Stimulated activated CD4-positive, alpha-beta T cell treated with anti-CD3 and anti-CD28 coated beads, TNF-alpha, amount 100 ng/mL, for 48 hours (primary cell): ENCODE results near the gene BOLL.
"Not testable (repeated sequence)": the region's sequence is repeated elsewhere in the genome, so short reads cannot be mapped to it uniquely, and the experiment has no call there.

ENCODE experiments used
- DNase-seq, 3 donors: peaks; one replicate each; pipeline ENCODE4 v3.0.0-alpha.2; 2020; ENCODE audit warnings: low read depth in 3 of 3

Gene BOLL

GRCh38 chr2:197784956-197785941 lies at the start of gene BOLL:
BOLL (minus strand) TSS chr2:197785319; CDS start chr2:197781850, 3,469 bp downstream.
- DNase-seq, result no peak

GRCh38 chr2:197834771-197835170 lies 49.7 kb upstream of the BOLL start:
- DNase-seq, result not testable (repeated sequence)

GRCh38 chr2:197828464-197829135 lies 43.5 kb upstream of the BOLL start:
- DNase-seq, result no peak

GRCh38 chr2:197827618-197828017 lies 42.5 kb upstream of the BOLL start:
- DNase-seq, result no peak

- DNase-seq, result no peak
Observed at GRCh38 chr2:197822333-197822732, 37.2 kb upstream of the BOLL start.

GRCh38 chr2:197821550-197822289 lies 36.6 kb upstream of the BOLL start:
- no peak for DNase-seq

GRCh38 chr2:197814526-197814925 lies 29.4 kb upstream of the BOLL start:
- no peak for DNase-seq

GRCh38 chr2:197813093-197813787 lies 28.1 kb upstream of the BOLL start:
- peak in 1 of 3 donors; percentile 6 for DNase-seq

GRCh38 chr2:197810491-197810890 lies 25.4 kb upstream of the BOLL start:
- no peak for DNase-seq

- no peak for DNase-seq
Observed at GRCh38 chr2:197810016-197810415, 24.9 kb upstream of the BOLL start.

- DNase-seq, result no peak
Observed at GRCh38 chr2:197809064-197809463, 23.9 kb upstream of the BOLL start.

- no peak for DNase-seq
Observed at GRCh38 chr2:197805715-197806633, 20.9 kb upstream of the BOLL start.

- DNase-seq, result peak in 1 of 3 donors; percentile 33
Observed at GRCh38 chr2:197804758-197805714, 19.9 kb upstream of the BOLL start.

- peak; percentile 81 to 86 (median 83) for DNase-seq
Observed at GRCh38 chr2:197804049-197804757, 19.1 kb upstream of the BOLL start, which contains the start of gene PLCL1. PLCL1 (plus strand) TSS chr2:197804593.

GRCh38 chr2:197803033-197803444 lies 17.9 kb upstream of the BOLL start:
- DNase-seq, result no peak

- DNase-seq, result no peak
Observed at GRCh38 chr2:197801033-197801432, 15.9 kb upstream of the BOLL start.

- DNase-seq, result no peak
Observed at GRCh38 chr2:197800091-197800490, 15.0 kb upstream of the BOLL start.

- no peak for DNase-seq
Observed at GRCh38 chr2:197799068-197799467, 13.9 kb upstream of the BOLL start.
